ENCODE measurements around the gene PPP4C. TPM values are rescaled to one million over a fixed set of nuclear protein-coding genes. Genes with fewer than 3 reads are reported as not detected.
A peak's percentile ranks its signal among the peaks of the same experiment; 100 is the strongest.

The PPP4C gene
- total RNA-seq, 1 experiment from 2014 or later = 193 TPM

- Histone ChIP-seq H3K9me3 (no peaks in the 10 kb centered on the region), H3K27me3 (no peaks in the 10 kb centered on the region), H3K4me3 (no peak overlapping the region), H3K36me3 (peaks cover 7% of the 10 kb centered on the region; the same call in 1 of the 2 replicates)
- DNase-seq = peak; percentile 54
Observed at GRCh38 chr16:30051518-30051917, 24.3 kb upstream of the PPP4C start.

DNA sequence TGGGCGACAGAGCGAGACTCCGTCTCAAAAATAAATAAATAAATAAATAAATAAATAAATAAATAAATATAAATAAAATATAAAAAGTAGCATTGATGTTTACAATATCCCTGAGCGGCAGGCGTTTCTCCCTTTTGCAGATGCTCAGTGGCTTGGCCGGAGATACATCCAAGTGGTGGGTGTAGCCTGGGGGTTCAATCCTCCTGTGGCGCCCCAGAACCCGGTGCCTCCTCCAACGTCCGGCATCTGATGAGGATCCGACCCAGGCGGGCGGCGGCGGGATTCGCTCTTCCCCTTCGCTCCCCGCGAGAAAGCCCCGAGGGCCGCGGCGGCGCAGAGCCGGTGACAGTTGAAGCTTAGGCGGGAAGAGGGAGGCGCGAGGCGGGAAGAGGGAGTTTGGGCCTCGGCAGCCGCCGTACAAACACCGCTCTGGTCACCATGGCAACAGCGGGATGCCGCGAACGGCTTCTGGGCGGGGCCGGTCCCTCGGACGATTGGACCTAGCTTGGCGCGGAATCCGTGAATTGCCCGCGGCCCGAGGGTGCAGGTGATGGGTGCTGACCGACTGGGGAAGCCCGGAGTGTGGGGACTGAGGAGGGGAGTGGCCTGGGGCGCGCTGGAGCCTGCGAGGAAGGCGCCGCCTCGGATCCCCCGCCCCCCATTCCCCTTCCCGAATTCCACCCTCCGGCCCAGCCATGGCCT is 23.0 kb upstream of the PPP4C start:
- no peaks in the 10 kb centered on the region for H3K27me3 ChIP-seq
- DNase-seq = peak; percentile 95
- no peaks in the 10 kb centered on the region for H3K9me3 ChIP-seq
- peaks cover 7% of the 10 kb centered on the region; the same call in 1 of the 2 replicates for H3K36me3 ChIP-seq
- H3K4me3 ChIP-seq = peak overlapping the region; percentile 68

DNA sequence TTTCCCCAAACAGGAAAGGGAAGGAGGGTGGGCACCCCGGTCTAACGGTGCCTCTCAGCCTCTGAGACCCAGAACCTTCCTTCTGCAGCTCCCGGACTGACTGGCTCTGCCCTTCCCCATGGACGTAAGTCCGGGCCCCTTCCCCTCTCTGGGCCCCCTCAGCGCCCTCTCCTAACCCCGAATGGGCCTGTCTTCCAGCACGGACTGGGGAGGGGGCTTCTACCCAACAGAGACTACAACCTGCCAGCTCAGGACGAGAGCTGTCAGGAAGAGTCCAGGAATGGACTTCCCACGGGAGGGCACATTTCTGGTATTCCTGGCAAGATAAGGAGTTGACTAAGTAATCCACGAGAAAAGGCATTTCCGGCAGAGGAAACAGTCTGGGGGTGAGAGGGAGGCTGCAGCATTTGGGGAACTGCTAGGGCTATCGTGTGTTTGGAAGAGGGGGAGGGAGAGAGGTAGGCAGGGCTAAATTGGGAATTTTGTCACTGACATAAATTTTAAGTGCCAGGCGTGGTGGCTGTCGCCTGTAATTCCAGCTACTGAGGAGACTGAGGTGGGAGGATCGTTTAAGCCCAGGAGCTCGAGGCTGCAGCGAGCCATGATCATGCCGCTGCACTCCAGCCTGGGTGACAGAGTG is 22.3 kb upstream of the PPP4C start:
- DNase-seq = peak; percentile 59
- H3K36me3 ChIP-seq = peaks cover 7% of the 10 kb centered on the region
- peak overlapping the region; percentile 68 for H3K4me3 ChIP-seq
- no peaks in the 10 kb centered on the region for H3K27me3 ChIP-seq
- no peaks in the 10 kb centered on the region for H3K9me3 ChIP-seq

GRCh38 chr16:30054451-30054850 is 21.3 kb upstream of the PPP4C start:
- H3K36me3 ChIP-seq = peaks cover 14% of the 10 kb centered on the region
- H3K27me3 ChIP-seq = no peaks in the 10 kb centered on the region
- no peaks in the 10 kb centered on the region for H3K9me3 ChIP-seq
- DNase-seq = no peak
- no peak overlapping the region for H3K4me3 ChIP-seq

DNA sequence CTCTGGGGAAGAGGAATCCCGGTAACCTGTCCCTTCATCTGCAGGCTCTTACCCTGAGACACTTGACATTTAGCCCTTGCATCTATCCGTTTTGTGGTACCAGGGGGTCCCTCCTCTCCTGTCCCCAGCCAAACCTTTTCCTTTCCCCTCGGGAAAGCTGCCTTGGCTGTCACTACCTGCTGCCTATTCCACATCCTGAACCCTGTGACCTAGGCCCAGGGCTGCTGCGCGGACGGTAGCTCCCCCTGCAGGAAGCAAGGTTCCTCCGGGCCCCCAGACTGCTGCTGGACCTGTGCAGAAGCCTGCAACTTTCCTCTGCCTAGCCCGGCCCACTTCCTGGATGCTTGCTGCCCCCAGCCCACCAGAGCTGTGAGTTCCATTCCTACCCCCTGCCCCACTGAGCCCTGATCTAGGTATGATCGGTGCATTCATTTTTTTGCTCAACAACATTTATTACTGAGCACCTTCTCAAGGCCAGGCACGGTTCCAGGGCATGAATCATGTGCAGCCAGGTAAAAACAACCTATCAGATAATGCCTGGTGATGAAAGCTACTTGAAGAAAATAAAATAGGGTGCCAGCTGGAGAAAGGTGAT is 20.7 kb upstream of the PPP4C start:
- H3K4me3 ChIP-seq = no peak overlapping the region
- no peaks in the 10 kb centered on the region for H3K9me3 ChIP-seq
- DNase-seq = no peak
- H3K27me3 ChIP-seq = no peaks in the 10 kb centered on the region
- H3K36me3 ChIP-seq = peaks cover 19% of the 10 kb centered on the region

- Histone ChIP-seq H3K4me3 (no peak overlapping the region), H3K36me3 (peaks cover 31% of the 10 kb centered on the region), H3K27me3 (no peaks in the 10 kb centered on the region), H3K9me3 (no peaks in the 10 kb centered on the region)
- no peak for DNase-seq
Observed at GRCh38 chr16:30060346-30060745, 15.4 kb upstream of the PPP4C start.

DNA sequence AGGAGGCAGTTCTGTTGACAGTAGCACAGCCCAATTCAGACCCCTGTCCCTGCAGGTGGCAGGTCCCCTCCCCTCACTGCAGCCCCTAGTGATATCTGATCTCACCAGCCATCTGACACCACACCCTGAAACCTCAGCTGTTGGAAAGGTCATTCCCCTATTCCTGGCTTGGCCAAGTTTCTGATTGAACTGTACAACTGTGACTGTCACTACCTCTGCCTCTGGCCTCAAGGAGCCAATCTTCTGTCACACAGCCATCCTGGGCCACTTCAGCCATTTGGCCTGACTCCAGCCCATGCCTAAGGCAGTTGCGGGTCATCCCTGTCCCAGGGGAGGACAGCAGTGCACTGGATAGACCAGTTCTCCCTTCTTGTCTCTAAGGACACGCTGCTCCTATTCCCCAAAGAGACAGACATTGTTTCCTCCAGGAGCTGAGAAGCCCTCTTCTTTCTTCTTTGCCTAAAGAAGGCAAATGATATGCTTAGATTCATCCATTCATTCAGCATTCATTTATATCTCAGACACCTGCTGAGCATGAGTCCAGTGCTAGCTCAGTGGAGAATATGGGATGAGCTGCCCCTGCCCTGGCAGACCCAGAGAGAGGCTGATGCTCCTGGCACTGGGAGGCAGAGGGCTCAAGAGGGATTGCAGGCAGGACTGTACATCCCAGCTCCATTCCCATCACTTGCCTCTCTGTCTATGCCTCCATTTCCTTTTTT is 14.8 kb upstream of the PPP4C start:
- DNase-seq = no peak
- H3K27me3 ChIP-seq = no peaks in the 10 kb centered on the region
- no peaks in the 10 kb centered on the region for H3K9me3 ChIP-seq
- H3K4me3 ChIP-seq = no peak overlapping the region
- H3K36me3 ChIP-seq = peaks cover 30% of the 10 kb centered on the region

- DNase-seq = no peak
- H3K9me3 ChIP-seq = no peaks in the 10 kb centered on the region
- peak overlapping the region; percentile 88 for H3K4me3 ChIP-seq
- H3K36me3 ChIP-seq = peaks cover 54% of the 10 kb centered on the region
- no peaks in the 10 kb centered on the region for H3K27me3 ChIP-seq
Observed at GRCh38 chr16:30063278-30063892, 12.4 kb upstream of the PPP4C start.

- Histone ChIP-seq H3K36me3 (peaks cover 55% of the 10 kb centered on the region), H3K9me3 (no peaks in the 10 kb centered on the region), H3K4me3 (peak overlapping the region; percentile 88), H3K27me3 (no peaks in the 10 kb centered on the region)
- DNase-seq = peak; percentile 83
Observed at GRCh38 chr16:30063893-30064728, 11.7 kb upstream of the PPP4C start.

DNA sequence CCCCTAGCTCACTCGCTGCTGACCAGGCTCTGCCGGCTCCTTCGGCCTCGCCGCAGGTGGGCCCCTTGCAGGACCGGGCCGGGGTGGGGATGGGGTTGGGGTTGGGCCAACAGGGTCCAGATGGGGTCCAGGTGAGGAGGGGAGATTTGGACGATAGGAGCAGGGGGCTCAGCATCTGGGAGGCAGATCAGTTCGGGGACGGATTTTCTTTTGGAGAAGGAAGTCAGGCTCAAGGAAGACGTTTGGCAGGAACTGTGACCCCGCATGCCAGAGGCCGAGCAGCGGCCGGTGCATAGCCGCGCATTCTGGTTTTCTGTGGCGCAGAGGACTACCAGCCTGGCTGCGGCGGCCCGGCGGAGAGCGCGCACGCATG is 11.1 kb upstream of the PPP4C start:
- no peaks in the 10 kb centered on the region for H3K27me3 ChIP-seq
- H3K36me3 ChIP-seq = peaks cover 58% of the 10 kb centered on the region
- no peak for DNase-seq
- H3K4me3 ChIP-seq = peak overlapping the region; percentile 88
- no peaks in the 10 kb centered on the region for H3K9me3 ChIP-seq

GRCh38 chr16:30065102-30065942 is 10.5 kb upstream of the PPP4C start, which contains the start of gene ALDOA:
ALDOA (plus strand) TSS chr16:30065760; CDS start chr16:30066898, 1,138 bp downstream.
- peak within 1 kb of the TSS; percentile 88 for H3K4me3 ChIP-seq
- no peaks in the 10 kb centered on the region for H3K27me3 ChIP-seq
- peak; percentile 99 for DNase-seq
- H3K9me3 ChIP-seq = no peaks in the 10 kb centered on the region
- peaks cover 60% of the 10 kb centered on the region for H3K36me3 ChIP-seq

- Histone ChIP-seq H3K9me3 (no peaks in the 10 kb centered on the region), H3K27me3 (no peaks in the 10 kb centered on the region), H3K36me3 (peaks cover 66% of the 10 kb centered on the region), H3K4me3 (peak overlapping the region; percentile 88)
- DNase-seq = peak; percentile 74
Observed at GRCh38 chr16:30065943-30066760, 9.6 kb upstream of the PPP4C start.

DNA sequence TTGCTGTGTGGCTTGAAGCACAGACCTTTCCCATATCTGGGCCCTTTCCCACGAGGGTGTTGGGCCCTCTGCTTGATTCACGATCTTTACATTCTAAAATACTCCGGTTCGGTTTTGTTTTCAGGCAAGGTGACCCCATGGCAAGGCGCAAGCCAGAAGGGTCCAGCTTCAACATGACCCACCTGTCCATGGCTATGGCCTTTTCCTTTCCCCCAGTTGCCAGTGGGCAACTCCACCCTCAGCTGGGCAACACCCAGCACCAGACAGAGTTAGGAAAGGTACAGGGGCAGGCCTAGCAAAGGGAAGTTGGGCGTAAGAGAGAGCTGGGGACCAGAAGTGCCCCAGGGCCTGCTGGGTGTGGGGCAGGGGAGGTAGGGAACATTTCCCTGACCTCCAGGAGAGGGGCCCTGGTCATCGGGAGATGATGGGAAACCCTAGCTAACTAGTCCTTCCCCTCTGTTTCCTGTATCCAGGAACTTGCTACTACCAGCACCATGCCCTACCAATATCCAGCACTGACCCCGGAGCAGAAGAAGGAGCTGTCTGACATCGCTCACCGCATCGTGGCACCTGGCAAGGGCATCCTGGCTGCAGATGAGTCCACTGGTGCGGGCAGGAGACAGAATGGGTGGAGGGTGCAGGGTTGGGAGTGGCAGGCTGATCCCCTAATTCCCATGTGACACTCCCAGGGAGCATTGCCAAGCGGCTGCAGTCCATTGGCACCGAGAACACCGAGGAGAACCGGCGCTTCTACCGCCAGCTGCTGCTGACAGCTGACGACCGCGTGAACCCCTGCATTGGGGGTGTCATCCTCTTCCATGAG is 8.8 kb upstream of the PPP4C start:
- H3K4me3 ChIP-seq = peak overlapping the region; percentile 88
- no peaks in the 10 kb centered on the region for H3K9me3 ChIP-seq
- peaks cover 74% of the 10 kb centered on the region for H3K36me3 ChIP-seq
- no peaks in the 10 kb centered on the region for H3K27me3 ChIP-seq
- no peak for DNase-seq

DNA sequence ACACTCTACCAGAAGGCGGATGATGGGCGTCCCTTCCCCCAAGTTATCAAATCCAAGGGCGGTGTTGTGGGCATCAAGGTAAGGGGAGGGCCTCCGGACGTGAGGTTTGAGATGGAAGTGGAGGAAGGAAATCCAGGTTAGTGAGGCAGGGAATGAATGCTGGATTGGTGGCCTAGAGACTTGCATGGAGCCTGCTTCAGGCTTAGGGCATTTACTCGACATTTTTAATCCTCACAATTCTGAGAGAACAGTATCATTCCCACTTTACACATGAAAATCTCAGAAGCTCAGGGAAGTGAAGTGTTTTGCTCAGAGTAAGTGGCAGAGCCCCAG is 8.2 kb upstream of the PPP4C start:
- H3K4me3 ChIP-seq = peak overlapping the region; percentile 88
- H3K27me3 ChIP-seq = no peaks in the 10 kb centered on the region
- peaks cover 80% of the 10 kb centered on the region for H3K36me3 ChIP-seq
- no peak for DNase-seq
- no peaks in the 10 kb centered on the region for H3K9me3 ChIP-seq
